Measurements from ENCODE around the gene DYNC2I2.

GRCh38 chr9:128638580-128638979 is 18.1 kb downstream of the DYNC2I2 start:
- TF ChIP-seq CTCF (IDR thresholded peaks at IDR 0.05): no peak
- TF ChIP-seq POLR2A (IDR thresholded peaks at IDR 0.05): no peak

Measured in esophagus squamous epithelium (tissue), 4 donors.